ENCODE results near the gene ATOX1.
"Not testable (repeated sequence)": the region's sequence is repeated elsewhere in the genome, so short reads cannot be mapped to it uniquely, and the experiment has no call there.

ATOX1 gene

GRCh38 chr5:151758430-151759241 lies at the start of gene ATOX1:
TSS of gene ATOX1 (minus strand) at chr5:151758631. CDS start at chr5:151758551, 80 bp downstream.
- DNase-seq: peak; percentile 91

DNA sequence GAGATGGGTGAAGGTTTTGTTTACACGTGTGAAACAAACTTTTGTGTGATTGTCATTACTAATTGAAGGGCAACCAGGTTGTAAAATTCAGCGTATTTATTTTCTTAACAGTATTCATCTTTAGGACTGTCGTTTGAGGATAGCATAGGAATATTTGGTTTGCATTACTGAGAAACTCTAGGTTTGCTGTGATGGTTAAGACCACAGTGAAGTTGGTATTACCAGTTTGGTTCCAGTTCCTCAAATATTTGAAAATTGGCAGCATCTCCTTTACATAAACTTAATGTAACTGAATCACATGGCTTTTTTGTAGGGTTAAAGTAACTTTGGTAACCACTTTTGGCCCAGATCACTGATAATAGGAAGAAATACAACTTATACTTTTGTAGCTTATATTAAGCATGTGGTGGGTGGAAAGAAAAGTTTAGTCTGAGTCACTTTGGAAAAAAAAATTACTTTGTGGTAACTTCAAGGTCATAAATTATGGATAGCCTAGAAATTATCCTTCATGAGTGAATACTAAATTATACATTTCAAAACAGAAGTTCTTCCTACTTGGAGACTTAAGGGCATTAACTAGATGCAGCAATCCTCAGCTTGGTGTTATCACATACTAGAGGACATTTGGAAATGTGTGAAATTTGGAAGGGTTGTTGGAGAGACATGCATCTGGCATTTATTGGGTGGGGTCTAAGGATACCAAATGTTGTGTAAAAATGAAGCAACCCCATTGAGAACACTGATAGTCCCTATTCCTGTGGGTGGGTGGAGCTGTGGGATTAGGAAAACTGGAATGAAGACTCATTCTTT lies 47.2 kb upstream of the ATOX1 start:
- no peak for DNase-seq

DNA sequence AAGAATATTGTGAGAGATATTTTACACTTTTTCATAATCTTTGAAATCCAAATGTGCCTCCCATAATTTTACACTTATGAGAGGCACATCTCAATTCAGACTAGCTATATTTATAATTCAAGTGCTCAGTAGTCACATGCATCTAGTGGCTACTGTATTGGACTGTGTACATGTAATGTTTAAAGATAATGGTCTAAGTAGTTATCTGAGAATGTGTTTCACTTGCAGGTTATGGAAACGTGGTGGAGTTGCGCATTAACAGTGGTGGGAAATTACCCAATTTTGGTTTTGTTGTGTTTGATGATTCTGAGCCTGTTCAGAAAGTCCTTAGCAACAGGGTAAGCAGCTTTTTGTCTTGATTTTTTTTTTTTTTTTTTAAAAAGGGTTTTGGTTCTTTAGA lies 42.1 kb upstream of the ATOX1 start:
- DNase-seq: no peak

DNA sequence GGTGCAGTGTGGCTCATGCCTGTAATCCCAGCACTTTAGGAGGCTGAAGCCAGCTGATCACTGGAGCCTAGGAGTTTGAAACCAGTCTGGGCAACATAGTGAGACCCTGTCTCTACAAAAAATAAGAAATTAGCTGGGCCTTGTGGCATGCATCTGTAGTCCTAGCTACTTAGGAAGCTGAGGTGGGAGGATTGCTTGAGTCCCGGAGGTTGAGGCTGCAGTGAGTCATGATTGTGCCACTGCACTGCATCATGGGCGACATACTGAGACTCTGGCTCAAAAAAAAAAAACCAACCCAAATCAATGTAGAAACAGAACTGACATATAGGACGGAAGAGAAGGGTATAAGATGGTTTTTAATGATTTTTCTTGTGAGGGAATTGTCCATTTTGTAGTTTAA lies 41.0 kb upstream of the ATOX1 start:
- DNase-seq: no peak

DNA sequence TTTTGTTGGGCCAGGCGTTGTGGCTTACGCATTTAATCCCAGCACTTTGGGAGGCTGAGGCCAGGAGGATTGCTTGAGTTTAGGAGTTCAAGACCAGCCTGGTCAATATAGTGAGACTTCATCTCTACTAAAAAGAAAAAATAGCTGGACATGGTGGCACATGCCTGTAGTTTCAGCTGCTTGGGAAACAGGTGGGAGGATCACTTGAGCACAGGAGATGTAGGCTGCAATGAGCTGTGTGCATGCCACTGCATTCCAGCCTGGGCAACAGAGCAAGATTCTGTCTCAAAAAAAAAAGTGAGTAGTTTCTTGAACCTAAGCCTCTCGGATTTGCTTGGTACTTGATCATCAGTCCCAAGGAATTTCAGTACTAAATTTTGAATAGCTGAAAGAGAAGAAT lies 40.2 kb upstream of the ATOX1 start:
- no peak for DNase-seq

GRCh38 chr5:151795426-151795825 lies 37.0 kb upstream of the ATOX1 start:
- DNase-seq: no peak

DNA sequence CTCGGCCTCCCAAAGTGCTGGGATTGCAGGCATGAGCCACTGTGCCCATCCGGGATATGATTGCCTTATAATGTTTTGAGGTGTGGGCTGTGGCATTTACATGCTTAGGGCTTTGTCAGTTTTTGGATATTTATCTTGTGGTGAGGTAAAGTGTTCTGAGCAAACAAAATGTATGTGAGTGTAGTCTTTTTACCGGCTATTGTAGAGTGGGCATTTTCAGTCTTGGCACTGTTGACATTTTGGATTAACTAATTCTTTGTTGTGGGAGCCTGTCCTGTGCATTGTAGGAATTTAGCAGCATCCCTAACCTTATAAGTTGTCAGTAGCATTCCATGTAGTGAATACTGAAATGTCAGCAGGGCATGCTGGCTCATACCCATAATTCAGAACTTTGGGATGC lies 34.9 kb upstream of the ATOX1 start:
- no peak for DNase-seq

DNA sequence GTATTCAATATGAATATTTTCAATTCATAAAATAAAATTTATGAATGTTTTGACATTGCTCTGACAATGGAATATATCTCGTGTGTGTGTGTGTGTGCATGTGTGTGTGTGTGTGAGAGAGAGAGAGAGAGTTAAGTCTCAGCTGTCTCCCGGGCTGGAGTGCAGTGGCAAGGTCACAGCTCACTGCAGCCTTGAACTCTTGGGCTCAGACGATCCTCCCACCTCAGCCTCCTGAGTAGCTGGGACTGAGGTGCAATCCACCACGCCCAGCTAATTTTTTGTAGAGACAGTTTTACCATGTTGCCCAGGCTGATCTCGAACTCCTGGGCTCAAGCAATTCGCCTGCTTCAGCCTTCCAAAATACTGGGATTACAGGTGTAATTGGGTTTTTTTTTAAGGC lies 29.4 kb upstream of the ATOX1 start:
- no peak for DNase-seq

DNA sequence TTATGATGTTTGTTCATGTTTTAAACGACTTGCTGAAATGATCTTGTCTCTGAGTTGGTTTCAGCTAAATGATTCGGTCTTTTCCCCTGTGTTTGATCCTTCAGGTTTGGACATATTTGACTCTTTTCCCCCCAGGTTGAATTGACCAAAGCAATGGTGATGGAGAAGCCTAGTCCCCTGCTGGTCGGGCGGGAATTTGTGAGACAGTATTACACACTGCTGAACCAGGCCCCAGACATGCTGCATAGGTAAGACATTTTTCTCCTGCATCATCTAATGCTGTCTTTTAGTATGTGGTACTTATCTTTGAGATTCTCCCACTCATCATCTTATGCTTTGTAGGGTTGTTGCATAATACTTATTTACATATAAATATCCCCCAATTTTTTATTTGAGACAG lies 28.0 kb upstream of the ATOX1 start:
- DNase-seq: no peak

DNA sequence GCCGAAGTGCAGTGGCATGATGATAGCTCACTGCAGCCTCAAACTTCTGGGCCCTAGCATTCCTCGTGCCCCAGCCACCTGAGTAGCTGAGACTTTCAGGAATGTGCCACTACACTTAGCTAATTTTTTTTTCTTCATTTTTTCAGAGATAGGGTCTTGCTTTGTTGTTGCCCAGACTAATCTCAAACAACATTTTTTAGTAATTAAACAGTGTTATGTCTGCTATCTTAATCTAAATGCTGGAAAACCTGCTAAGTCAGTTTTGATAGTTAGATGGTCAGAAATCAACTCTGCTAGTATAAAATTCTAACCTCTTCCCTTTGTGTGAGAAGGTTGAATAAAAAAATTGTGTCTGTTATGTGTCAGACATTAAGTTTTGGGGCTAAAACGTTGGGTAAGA lies 25.7 kb upstream of the ATOX1 start:
- no peak for DNase-seq

- not testable (repeated sequence) for DNase-seq
These were observed 25.2 kb upstream of the ATOX1 start for GRCh38 chr5:151783664-151784063.

DNA sequence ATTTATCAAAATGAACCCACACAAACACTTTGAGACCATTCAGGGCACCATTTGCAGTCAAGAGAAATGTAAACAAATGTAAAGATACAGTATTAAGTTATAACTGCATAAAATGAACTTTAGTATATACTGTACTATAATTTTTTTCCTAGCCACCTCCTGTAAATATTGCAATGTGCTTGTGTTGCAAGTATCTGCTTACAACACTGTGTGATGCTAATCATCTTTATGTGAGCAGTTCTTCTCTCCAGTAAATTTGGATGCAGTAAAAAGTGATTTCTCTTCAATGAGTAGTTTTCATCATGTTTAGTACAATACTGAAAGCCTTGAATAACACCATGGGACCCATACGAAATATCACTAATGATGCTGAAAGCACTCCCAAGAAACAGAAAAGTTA lies 22.8 kb upstream of the ATOX1 start:
- DNase-seq: no peak

- DNase-seq: no peak
These were observed 21.9 kb upstream of the ATOX1 start for GRCh38 chr5:151780348-151780747.

DNA sequence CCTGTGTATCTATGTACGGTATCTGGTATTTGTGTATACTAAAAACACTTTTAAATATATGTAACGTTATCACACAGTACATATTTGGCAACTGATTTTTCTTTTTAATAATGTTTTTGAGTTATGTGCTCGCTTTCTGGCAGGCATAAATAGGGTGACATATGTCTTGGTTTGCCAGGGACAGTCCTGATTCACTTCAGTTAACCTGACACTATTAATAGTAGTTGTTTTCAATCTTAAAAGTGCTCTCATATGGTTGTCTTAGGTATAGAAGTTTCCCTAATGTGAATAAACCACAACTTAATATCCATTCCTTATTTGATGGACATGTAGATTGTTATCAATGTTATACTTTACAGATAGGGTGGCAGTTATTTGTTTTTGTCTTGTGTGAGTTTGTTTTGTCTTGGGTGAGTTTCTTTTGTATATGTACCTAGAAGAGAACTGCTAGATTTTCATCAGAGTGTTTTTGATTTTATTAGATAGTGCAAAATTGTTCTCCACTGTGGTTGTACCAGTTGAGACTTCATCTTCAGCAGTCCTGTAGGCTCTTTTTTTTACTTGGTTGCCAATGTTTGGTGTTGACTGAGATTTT lies 21.2 kb upstream of the ATOX1 start:
- no peak for DNase-seq

DNA sequence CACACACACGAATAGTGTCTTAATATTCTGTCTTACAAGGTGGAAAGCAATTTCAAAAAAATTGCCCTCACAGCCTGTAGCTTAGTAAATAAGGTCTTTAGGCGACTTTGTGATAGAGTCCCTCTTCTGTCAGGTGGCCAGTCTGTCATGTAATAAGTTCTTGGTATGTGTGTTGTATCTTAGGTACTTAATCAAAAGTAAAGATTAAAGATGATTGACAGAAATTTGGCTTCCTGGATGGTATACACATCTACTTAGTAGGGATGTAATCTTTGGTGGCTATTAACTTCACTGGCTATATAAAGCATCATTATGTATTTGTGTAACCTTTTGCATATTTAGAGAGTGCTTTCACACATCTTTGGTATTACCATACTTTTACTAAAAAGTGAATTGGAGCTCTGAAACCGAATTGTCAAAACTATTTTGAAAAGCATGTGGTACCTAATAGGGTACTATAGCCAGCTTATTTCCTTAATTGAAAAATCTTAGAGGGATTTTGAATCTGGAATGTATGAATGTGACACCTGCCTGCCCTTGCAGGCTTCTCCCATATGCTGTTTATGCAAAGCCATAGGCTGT lies 16.7 kb upstream of the ATOX1 start:
- DNase-seq: no peak

- DNase-seq: no peak
These were observed 15.5 kb upstream of the ATOX1 start for GRCh38 chr5:151773951-151774350.

- DNase-seq: no peak
These were observed 14.6 kb upstream of the ATOX1 start for GRCh38 chr5:151772846-151773561.

- peak; percentile 50 for DNase-seq
These were observed 13.8 kb upstream of the ATOX1 start for GRCh38 chr5:151772029-151772845.

DNA sequence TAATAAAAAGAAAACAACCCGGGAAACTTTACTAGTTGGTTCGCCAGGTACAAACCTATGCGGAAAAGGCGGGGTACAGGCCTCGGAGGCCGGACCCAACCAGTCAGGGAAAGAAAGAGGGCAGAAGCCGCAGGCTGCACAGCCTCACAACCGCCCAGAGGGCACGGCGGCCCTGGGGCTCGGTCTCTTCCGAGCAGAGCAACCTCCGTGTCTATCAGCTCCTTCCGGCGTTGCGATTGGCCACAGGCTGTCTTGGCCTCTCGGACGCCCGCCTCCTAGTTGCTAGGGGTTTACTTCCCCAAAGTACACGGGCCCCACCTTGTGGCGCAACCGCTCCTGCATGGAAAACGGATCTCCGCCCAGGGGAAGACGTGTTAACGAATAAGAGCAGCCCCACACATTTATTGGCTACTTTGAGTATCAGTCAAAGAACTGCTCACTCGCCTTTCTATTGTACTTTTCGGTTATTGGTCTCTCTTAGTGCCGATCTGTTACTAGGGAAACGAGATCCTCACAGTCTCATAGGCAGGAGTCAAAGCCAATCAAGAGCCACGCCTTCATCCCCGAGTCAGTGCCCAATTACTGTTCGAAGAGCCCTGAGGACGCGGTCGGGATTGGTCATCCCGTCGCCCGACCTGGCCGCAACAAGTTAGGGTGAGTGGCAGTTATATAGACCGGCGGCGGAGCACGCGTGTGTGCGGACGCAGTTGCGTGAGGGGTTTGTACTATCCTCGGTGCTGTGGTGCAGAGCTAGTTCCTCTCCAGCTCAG lies 13.0 kb upstream of the ATOX1 start, which contains the start of gene G3BP1:
Gene G3BP1 (plus strand): TSS at position 696 of the 770 bp plus-strand sequence. CDS start 14,667 bp downstream, outside the sequence.
- DNase-seq: peak; percentile 100

GRCh38 chr5:151770383-151771258 lies 12.2 kb upstream of the ATOX1 start:
- DNase-seq: no peak
